K562 (cell line): ENCODE data around the gene ATXN1. TPM values are rescaled to one million over a fixed set of nuclear protein-coding genes. Genes with fewer than 3 reads are reported as not detected.

Source experiments
- HLTF ChIP-seq: fragments of 450-650 bp; IDR thresholded peaks from 2 replicates; pipeline ENCODE4 v1.6.1; 2016
- MGA ChIP-seq: fragments of 450-650 bp; IDR thresholded peaks from 2 replicates; pipeline ENCODE4 v1.6.1; 2016; ENCODE audit warnings: mild to moderate bottlenecking, moderate library complexity
- PHTF2 ChIP-seq: fragments of 250-450 bp; sonication (Bioruptor Pico); IDR thresholded peaks from 2 replicates; pipeline ENCODE4 v1.5.0; 2021; ENCODE audit warnings: mild to moderate bottlenecking
- POLR2G ChIP-seq: fragments of 200-400 bp; formaldehyde crosslinking; IDR thresholded peaks from 2 replicates; pipeline ENCODE4 v1.6.1; 2017; ENCODE audit warnings: low read depth, mild to moderate bottlenecking, antibody characterized with exemption, low read length, moderate library complexity
- RAD21 ChIP-seq, 2 experiments: fragments of 250-450 bp in 1 of 2; fragments of 450-650 bp in 1 of 2; sonication (Bioruptor Pico) in 1 of 2; formaldehyde crosslinking in 1 of 2; IDR thresholded peaks in 1 of 2; conservative IDR thresholded peaks in 1 of 2; 2 replicates each; pipeline versions ENCODE4 v1.4.0 to v1.8.0; 2020 to 2022; ENCODE audit warnings: mild to moderate bottlenecking in 2 of 2, moderate library complexity in 1 of 2
- SMAD1 ChIP-seq: fragments of 150-350 bp; IDR thresholded peaks from 2 replicates; pipeline ENCODE4 v1.6.1; 2014; ENCODE audit warnings: low read length, low read depth; ENCODE audit not compliant: partially characterized antibody
- SUPT5H ChIP-seq: fragments of 450-650 bp; IDR thresholded peaks from 2 replicates; pipeline ENCODE4 v1.6.1; 2016
- TOE1 ChIP-seq, 2 experiments: fragments of 450-650 bp in 1 of 2; sonication (generic) in 1 of 2; formaldehyde crosslinking in 1 of 2; IDR thresholded peaks; 2 replicates each; pipeline versions ENCODE4 v1.7.1 to v1.8.0; 2016 to 2022; ENCODE audit warnings: borderline replicate concordance in 2 of 2, mild to moderate bottlenecking in 2 of 2, antibody characterized with exemption in 1 of 2, inconsistent platforms in 1 of 2, low read depth in 1 of 2, missing genetic modification reagents in 1 of 2, moderate library complexity in 1 of 2
- ZNF512 ChIP-seq: IDR thresholded peaks from 2 replicates; pipeline ENCODE4 v1.6.1; 2016; ENCODE audit warnings: missing genetic modification characterization, missing compliant biosample characterization
- polyA plus RNA-seq, 8 experiments: library from polyadenylated mRNA; depleted of rRNA in 4 of 8; stranded (reverse) in 5 of 8; unstranded in 3 of 8; fragments of >200 nt; fragmentation: Nextera tagmentation in 2 of 8; fragmentation: Illumina TruSeq in 1 of 8; extraction: Ambion mirVana in 2 of 8; extraction: Trizol in 1 of 8; gene quantifications; 2 replicates each; pipeline versions ENCODE4 v1.2.1 to v1.2.3, GENCODE V29; 2011 to 2014; ENCODE audit warnings: inconsistent platforms in 1 of 8, missing spikeins in 1 of 8
- total RNA-seq, 7 experiments: library from RNA; depleted of rRNA in 6 of 7; stranded (reverse); fragments of >200 nt in 6 of 7; fragmentation: Illumina TruSeq in 2 of 7; extraction: Trizol in 2 of 7; gene quantifications; 2 replicates each; pipeline versions ENCODE4 v1.2.1 to v1.2.3, GENCODE V29; 2011 to 2021; ENCODE audit warnings: low replicate concordance in 1 of 7

The ATXN1 gene
- total and polyA plus RNA-seq, 9 of the 15 experiments (the other 6 are each of a cell fraction or from before 2014, with no cell fraction given), result under 0.01 to 1.2 (median 0.58) TPM

- TF ChIP-seq MGA, result no peak
- TF ChIP-seq POLR2G, result no peak
- no peak for TF ChIP-seq PHTF2
- no peak for TF ChIP-seq TOE1 (IDR thresholded peaks at IDR 0.05; ENCODE audit: borderline replicate concordance)
- no peak for TF ChIP-seq TOE1 (CRISPR knock-in tag; IDR thresholded peaks at IDR 0.05; ENCODE audit: borderline replicate concordance, low read depth)
- no peak for TF ChIP-seq SMAD1
- TF ChIP-seq HLTF, result no peak
- no peak for TF ChIP-seq ZNF512 (tag)
- peak; percentile 48 to 57 for TF ChIP-seq RAD21 (CRISPR knock-in tag; conservative IDR thresholded peaks at IDR 0.05 in 1 of 2, IDR thresholded peaks at IDR 0.05 in 1 of 2)
- no peak for TF ChIP-seq SUPT5H
Observed at GRCh38 chr6:16764188-16764950, 3.1 kb upstream of the ATXN1 start (continued).
